ENCODE data around the gene LPCAT3. TPM values are rescaled to one million over a fixed set of nuclear protein-coding genes. Genes with fewer than 3 reads are reported as not detected.

Gene LPCAT3
- total RNA-seq, 2 experiments from 2014 or later: 22.7 to 27.2 TPM

- H3K27me3 Mint-ChIP-seq (ENCODE audit: low read depth): no peaks in the 10 kb centered on the region
- H3K27ac Mint-ChIP-seq: peak overlapping the region; percentile 93
- H3K36me3 Mint-ChIP-seq (ENCODE audit: low read depth): peaks cover 60% of the 10 kb centered on the region
- peak overlapping the region; percentile 81 for H3K4me3 Mint-ChIP-seq
- intact Hi-C loops (cut with micrococcal nuclease): loop anchor here (1.0 to 5.0 kb wide), 6 partner anchors 8 to 274 kb away; partner anchors contain the start of genes C12orf57, SPSB2 and ZNF384
- CTCF ChIA-PET: interaction anchor here (0.6 to 12.0 kb wide), 10 partner anchors 8 to 229 kb away, joined by 3 to 397 read pairs (median 3); partner anchors contain the start of genes C12orf57, PTPN6 and RNU7-1
- peak; percentile 94 for DNase-seq
- no peaks in the 10 kb centered on the region for H3K9me3 Mint-ChIP-seq
- H3K4me1 Mint-ChIP-seq (ENCODE audit: low read depth): peaks cover 87% of the 10 kb centered on the region
Observed at GRCh38 chr12:6961278-6961694, 57.0 kb downstream of the LPCAT3 start.

GRCh38 chr12:6960593-6961277 is 57.5 kb downstream of the LPCAT3 start:
- Mint-ChIP-seq H3K27me3 (ENCODE audit: low read depth) (no peaks in the 10 kb centered on the region), H3K36me3 (ENCODE audit: low read depth) (peaks cover 62% of the 10 kb centered on the region), H3K4me1 (ENCODE audit: low read depth) (peaks cover 88% of the 10 kb centered on the region), H3K27ac (peak overlapping the region; percentile 93), H3K9me3 (no peaks in the 10 kb centered on the region), H3K4me3 (peak overlapping the region; percentile 81)
- intact Hi-C loops (cut with micrococcal nuclease): loop anchor here (1.0 to 5.0 kb wide), 6 partner anchors 7 to 273 kb away; partner anchors contain the start of genes C12orf57, SPSB2 and ZNF384
- peak; percentile 62 for DNase-seq
- CTCF ChIA-PET: interaction anchor here (0.9 to 12.0 kb wide), 8 partner anchors 9 to 228 kb away, joined by 3 to 397 read pairs (median 3); partner anchors contain the start of genes C12orf57, PTPN6 and RNU7-1

DNA sequence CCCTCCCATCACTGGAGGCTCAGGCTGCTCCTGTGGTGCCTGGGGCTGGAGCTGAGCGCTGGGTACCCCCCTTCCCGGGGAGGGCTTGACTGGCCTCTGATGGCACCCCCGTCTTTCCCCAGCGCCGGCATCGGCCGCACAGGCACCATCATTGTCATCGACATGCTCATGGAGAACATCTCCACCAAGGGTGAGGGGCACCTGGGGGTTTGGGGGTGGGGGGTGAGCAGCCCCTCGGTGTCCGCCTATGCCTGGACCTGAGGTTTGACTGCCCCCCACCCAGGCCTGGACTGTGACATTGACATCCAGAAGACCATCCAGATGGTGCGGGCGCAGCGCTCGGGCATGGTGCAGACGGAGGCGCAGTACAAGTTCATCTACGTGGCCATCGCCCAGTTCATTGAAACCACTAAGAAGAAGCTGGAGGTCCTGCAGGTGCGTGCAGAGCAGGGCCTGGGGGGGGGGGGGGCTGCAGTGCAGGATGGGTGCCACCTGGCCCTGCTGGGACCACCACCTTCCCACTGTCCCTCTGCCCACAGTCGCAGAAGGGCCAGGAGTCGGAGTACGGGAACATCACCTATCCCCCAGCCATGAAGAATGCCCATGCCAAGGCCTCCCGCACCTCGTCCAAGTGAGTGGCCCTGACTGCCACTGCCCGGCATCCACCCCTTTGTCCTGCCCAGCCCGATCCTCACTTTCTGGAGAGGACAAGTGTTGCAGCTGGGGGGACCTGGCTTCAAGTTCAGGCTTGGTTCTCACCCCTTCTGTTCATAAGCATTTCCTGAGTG is 58.3 kb downstream of the LPCAT3 start:
- H3K9me3 Mint-ChIP-seq: no peaks in the 10 kb centered on the region
- no peak for DNase-seq
- intact Hi-C loops (cut with micrococcal nuclease): loop anchor here (2.0 to 10.0 kb wide), 5 partner anchors 87 to 1125 kb away; partner anchors contain the start of genes CD27, LAG3, NECAP1 and SPSB2
- peak overlapping the region; percentile 81 for H3K4me3 Mint-ChIP-seq
- H3K4me1 Mint-ChIP-seq (ENCODE audit: low read depth): peaks cover 88% of the 10 kb centered on the region
- H3K36me3 Mint-ChIP-seq (ENCODE audit: low read depth): peaks cover 63% of the 10 kb centered on the region
- CTCF ChIA-PET: interaction anchor here (1.0 to 12.0 kb wide), 5 partner anchors 9 to 153 kb away, joined by 3 to 397 read pairs (median 4); partner anchors contain the start of genes C12orf57, PTPN6 and RNU7-1
- no peaks in the 10 kb centered on the region for H3K27me3 Mint-ChIP-seq (ENCODE audit: low read depth)
- peak overlapping the region; percentile 93 for H3K27ac Mint-ChIP-seq

GRCh38 chr12:6959058-6959804 is 59.0 kb downstream of the LPCAT3 start:
- H3K27ac Mint-ChIP-seq: peak overlapping the region; percentile 93
- H3K27me3 Mint-ChIP-seq (ENCODE audit: low read depth): no peaks in the 10 kb centered on the region
- peaks cover 71% of the 10 kb centered on the region for H3K36me3 Mint-ChIP-seq (ENCODE audit: low read depth)
- peak; percentile 89 for DNase-seq
- CTCF ChIA-PET: interaction anchor here (1.0 to 12.0 kb wide), 8 partner anchors 7 to 154 kb away, joined by 3 to 397 read pairs (median 4); partner anchors contain the start of genes C12orf57, LPCAT3, PTPN6 and RNU7-1
- intact Hi-C loops (cut with micrococcal nuclease): loop anchor here (5.0 to 10.0 kb wide), 3 partner anchors 187 to 1126 kb away; partner anchors contain the start of genes CD27, LAG3 and NECAP1
- no peaks in the 10 kb centered on the region for H3K9me3 Mint-ChIP-seq
- peaks cover 89% of the 10 kb centered on the region for H3K4me1 Mint-ChIP-seq (ENCODE audit: low read depth)
- peak overlapping the region; percentile 81 for H3K4me3 Mint-ChIP-seq

DNA sequence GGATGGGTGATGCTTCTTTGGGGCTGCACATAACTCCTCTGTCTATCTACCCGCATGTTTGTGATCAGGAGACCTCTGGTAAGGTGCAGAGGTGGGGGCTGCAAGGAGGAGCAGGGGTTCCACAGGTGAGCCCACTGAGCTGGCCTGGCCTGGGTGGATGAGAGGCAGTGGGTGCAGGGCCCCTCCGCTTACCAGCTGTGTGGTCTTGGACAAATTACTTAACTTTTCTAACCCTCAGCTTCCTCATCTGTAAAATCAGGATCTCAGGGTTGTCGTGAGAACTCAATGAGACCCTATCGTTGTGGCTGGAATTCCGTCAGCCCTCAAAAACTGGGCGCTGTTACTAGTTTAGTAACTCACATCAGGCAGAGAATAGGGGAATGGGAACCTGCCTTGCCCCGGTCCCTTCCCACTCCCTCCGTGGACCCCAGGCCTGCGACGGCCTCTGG is 59.6 kb downstream of the LPCAT3 start:
- no peaks in the 10 kb centered on the region for H3K9me3 Mint-ChIP-seq
- intact Hi-C loops (cut with micrococcal nuclease): loop anchor here (5.0 to 10.0 kb wide), 3 partner anchors 186 to 1126 kb away; partner anchors contain the start of genes CD27, LAG3 and NECAP1
- CTCF ChIA-PET: interaction anchor here (1.0 to 12.0 kb wide), 7 partner anchors 8 to 86 kb away, joined by 3 to 397 read pairs (median 5); partner anchors contain the start of genes C12orf57, LPCAT3, PTPN6 and RNU7-1

DNA sequence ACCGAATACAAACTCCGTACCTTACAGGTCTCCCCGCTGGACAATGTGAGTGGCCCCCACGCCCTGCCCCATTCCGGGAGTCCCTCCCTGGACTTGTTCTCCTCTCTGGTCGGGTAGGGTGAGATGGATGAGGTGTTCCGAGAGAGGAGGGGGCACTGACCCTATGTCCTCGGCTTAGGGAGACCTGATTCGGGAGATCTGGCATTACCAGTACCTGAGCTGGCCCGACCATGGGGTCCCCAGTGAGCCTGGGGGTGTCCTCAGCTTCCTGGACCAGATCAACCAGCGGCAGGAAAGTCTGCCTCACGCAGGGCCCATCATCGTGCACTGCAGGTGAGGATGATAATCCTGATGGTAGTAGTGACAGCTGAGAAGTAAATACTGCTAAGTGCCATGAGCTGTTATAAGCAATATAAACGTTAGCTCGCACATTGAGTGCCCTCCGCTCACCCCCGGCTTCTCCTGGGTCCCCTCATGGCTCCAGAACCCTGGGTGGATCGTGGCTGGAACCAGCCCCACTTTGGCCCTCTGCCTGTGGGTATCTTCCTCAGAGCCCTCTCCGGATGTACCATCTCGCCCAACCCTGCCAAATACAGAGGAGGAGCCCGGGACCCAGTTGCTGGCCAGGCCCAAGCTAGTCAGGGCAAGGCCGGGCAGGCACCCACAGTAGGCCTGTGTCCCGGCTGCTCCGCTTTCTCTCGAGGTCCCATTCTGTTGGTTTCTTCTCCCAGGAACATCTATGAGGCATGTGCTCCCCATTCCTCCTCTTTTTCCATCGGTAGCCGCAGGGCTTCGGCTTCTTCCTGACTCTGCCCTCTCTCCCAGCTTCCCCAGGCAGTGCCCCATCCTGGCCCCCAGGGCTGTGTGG is 60.3 kb downstream of the LPCAT3 start:
- H3K4me3 Mint-ChIP-seq: peak overlapping the region; percentile 81
- peaks cover 83% of the 10 kb centered on the region for H3K36me3 Mint-ChIP-seq (ENCODE audit: low read depth)
- intact Hi-C loops (cut with micrococcal nuclease): loop anchor here (5.0 to 10.0 kb wide), 3 partner anchors 186 to 1127 kb away; partner anchors contain the start of genes CD27, LAG3 and NECAP1
- H3K9me3 Mint-ChIP-seq: no peaks in the 10 kb centered on the region
- no peaks in the 10 kb centered on the region for H3K27me3 Mint-ChIP-seq (ENCODE audit: low read depth)
- CTCF ChIA-PET: interaction anchor here (1.0 to 12.0 kb wide), 7 partner anchors 8 to 86 kb away, joined by 3 to 397 read pairs (median 5); partner anchors contain the start of genes C12orf57, LPCAT3, PTPN6 and RNU7-1
- no peak for DNase-seq
- peak overlapping the region; percentile 93 for H3K27ac Mint-ChIP-seq
- peaks cover 89% of the 10 kb centered on the region for H3K4me1 Mint-ChIP-seq (ENCODE audit: low read depth)

More for the DNA sequence above, 59.6 kb downstream of the LPCAT3 start:
- Mint-ChIP-seq H3K27ac (peak overlapping the region; percentile 93), H3K4me1 (ENCODE audit: low read depth) (peaks cover 90% of the 10 kb centered on the region), H3K4me3 (peak overlapping the region; percentile 81), H3K27me3 (ENCODE audit: low read depth) (no peaks in the 10 kb centered on the region), H3K36me3 (ENCODE audit: low read depth) (peaks cover 76% of the 10 kb centered on the region)
- no peak for DNase-seq

DNA sequence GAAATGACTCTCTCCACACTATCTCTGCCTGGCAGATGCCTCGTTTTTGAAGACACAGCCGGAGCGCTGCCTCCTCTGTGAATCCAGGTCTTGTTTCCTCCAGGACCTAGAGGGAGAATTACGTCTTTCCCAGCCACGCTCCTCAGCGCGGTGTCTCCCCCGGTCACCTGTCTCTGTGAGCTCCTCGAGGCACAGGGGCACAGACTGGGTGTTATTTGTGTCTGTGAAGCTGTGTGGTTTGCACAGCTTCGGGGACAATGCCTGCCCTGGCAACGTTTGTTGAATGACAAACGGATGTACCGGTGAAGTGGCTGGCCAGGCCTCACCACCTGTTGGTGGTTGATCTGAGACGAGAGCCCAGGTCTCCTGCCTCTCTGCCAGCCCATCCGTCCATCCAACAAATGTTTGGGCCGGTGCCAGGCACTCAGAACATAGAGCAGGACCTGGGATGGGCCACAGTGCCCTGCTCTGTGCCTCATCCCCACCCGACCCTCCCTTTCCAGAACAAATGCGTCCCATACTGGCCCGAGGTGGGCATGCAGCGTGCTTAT is 61.0 kb downstream of the LPCAT3 start:
- H3K4me1 Mint-ChIP-seq (ENCODE audit: low read depth): peaks cover 83% of the 10 kb centered on the region
- H3K4me3 Mint-ChIP-seq: peak overlapping the region; percentile 81
- H3K36me3 Mint-ChIP-seq (ENCODE audit: low read depth): peaks cover 90% of the 10 kb centered on the region
- H3K27me3 Mint-ChIP-seq (ENCODE audit: low read depth): no peaks in the 10 kb centered on the region
- H3K27ac Mint-ChIP-seq: peak overlapping the region; percentile 93
- CTCF ChIA-PET: interaction anchor here (1.1 to 12.0 kb wide), 4 partner anchors 9 to 20 kb away, joined by 4 to 397 read pairs (median 6); partner anchors contain the start of genes C12orf57, PTPN6 and RNU7-1
- intact Hi-C loops (cut with micrococcal nuclease): loop anchor here (5.0 to 10.0 kb wide), 3 partner anchors 185 to 1128 kb away; partner anchors contain the start of genes CD27, LAG3 and NECAP1
- no peak for DNase-seq
- no peaks in the 10 kb centered on the region for H3K9me3 Mint-ChIP-seq

DNA sequence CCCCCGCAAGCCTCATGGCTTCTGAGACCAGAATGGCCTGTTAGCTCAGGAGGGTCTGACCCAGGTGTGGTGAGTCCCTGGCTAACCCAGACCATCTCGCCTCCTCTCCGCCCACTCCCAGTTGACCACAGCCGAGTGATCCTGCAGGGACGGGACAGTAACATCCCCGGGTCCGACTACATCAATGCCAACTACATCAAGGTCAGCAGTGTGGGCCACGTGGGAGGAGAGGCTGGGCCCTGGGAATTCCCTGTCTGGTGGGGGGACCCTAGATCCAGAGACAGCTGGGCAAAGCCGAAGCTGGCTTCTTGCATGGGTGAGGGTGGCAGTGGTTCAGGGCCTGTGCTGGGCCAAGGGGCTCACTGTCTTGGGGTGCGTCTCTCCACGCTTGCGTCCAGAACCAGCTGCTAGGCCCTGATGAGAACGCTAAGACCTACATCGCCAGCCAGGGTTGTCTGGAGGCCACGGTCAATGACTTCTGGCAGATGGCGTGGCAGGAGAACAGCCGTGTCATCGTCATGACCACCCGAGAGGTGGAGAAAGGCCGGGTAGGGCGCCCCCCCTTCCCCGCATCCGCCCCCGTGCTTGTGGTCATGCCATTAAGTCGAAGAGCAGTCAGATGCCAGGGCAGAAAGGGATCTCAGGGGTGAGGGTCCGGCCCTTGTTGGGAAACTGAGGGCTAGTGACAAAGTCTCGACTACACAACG is 62.1 kb downstream of the LPCAT3 start:
- H3K27ac Mint-ChIP-seq: peak overlapping the region; percentile 93
- no peaks in the 10 kb centered on the region for H3K27me3 Mint-ChIP-seq (ENCODE audit: low read depth)
- DNase-seq: no peak
- H3K4me3 Mint-ChIP-seq: peak overlapping the region; percentile 38
- H3K9me3 Mint-ChIP-seq: no peaks in the 10 kb centered on the region
- H3K4me1 Mint-ChIP-seq (ENCODE audit: low read depth): peaks cover 72% of the 10 kb centered on the region
- H3K36me3 Mint-ChIP-seq (ENCODE audit: low read depth): peaks cover 95% of the 10 kb centered on the region
- CTCF ChIA-PET: interaction anchor here (1.1 to 12.0 kb wide), 3 partner anchors 8 to 10 kb away, joined by 4 to 397 read pairs (median 10); partner anchors contain the start of genes C12orf57, PTPN6 and RNU7-1
- intact Hi-C loops (cut with micrococcal nuclease): loop anchor here (5.0 to 10.0 kb wide), 3 partner anchors 184 to 1129 kb away; partner anchors contain the start of genes CD27, LAG3 and NECAP1

- intact Hi-C loops (cut with micrococcal nuclease): loop anchor here (5.0 to 10.0 kb wide), 3 partner anchors 183 to 1129 kb away; partner anchors contain the start of genes CD27, LAG3 and NECAP1
- peak overlapping the region; percentile 93 for H3K27ac Mint-ChIP-seq
Observed at GRCh38 chr12:6955108-6956020, 62.9 kb downstream of the LPCAT3 start.

More at GRCh38 chr12:6955108-6956020, 62.9 kb downstream of the LPCAT3 start:
- peaks cover 69% of the 10 kb centered on the region for H3K4me1 Mint-ChIP-seq (ENCODE audit: low read depth)
- no peaks in the 10 kb centered on the region for H3K27me3 Mint-ChIP-seq (ENCODE audit: low read depth)
- H3K36me3 Mint-ChIP-seq (ENCODE audit: low read depth): peaks cover 86% of the 10 kb centered on the region
- DNase-seq: no peak
- CTCF ChIA-PET: interaction anchor here (1.8 to 12.0 kb wide), 3 partner anchors 8 to 18 kb away, joined by 5 to 397 read pairs (median 10); partner anchors contain the start of genes C12orf57, PTPN6 and RNU7-1
- no peaks in the 10 kb centered on the region for H3K9me3 Mint-ChIP-seq
- peak overlapping the region; percentile 98 for H3K4me3 Mint-ChIP-seq
